Gastrocnemius medialis (tissue), 4 donors: ENCODE data around the gene DPEP3.

Experiments used
- CTCF ChIP-seq, 5 experiments: fragments of 450-650 bp in 3 of 5; fragments of 200-600 bp in 2 of 5; sonication (generic) in 2 of 5; IDR thresholded peaks in 4 of 5; conservative IDR thresholded peaks in 1 of 5; 1 replicate in 4 of 5; 2 replicates in 1 of 5; pipeline ENCODE4 v1.5.1; 2016 to 2019; ENCODE audit warnings: antibody characterized with exemption in 5 of 5, mild to moderate bottlenecking in 3 of 5, moderate library complexity in 3 of 5
- POLR2A ChIP-seq, 2 donors: fragments of 450-650 bp; IDR thresholded peaks; one replicate each; pipeline ENCODE4 v1.6.1; 2017; ENCODE audit warnings: antibody characterized with exemption in 2 of 2, mild to moderate bottlenecking in 2 of 2, moderate library complexity in 2 of 2

- TF ChIP-seq CTCF (IDR thresholded peaks at IDR 0.05 in 4 of 5, conservative IDR thresholded peaks at IDR 0.05 in 1 of 5), result no peak
- TF ChIP-seq POLR2A (IDR thresholded peaks at IDR 0.05), result no peak
Observed at GRCh38 chr16:67951485-67951884, 28.8 kb downstream of the DPEP3 start.
